HG03457 (cell line): ENCODE results near the gene SMARCA2.
A peak's percentile ranks its signal among the peaks of the same experiment; 100 is the strongest.

Experiments used
- ATAC-seq: cut with Tn5 transposase; IDR thresholded peaks from one replicate; pipeline ENCODE4 v1.9.1; 2021; ENCODE audit warnings: moderate number of reproducible peaks; ENCODE audit not compliant: unreplicated experiment

SMARCA2 gene

DNA sequence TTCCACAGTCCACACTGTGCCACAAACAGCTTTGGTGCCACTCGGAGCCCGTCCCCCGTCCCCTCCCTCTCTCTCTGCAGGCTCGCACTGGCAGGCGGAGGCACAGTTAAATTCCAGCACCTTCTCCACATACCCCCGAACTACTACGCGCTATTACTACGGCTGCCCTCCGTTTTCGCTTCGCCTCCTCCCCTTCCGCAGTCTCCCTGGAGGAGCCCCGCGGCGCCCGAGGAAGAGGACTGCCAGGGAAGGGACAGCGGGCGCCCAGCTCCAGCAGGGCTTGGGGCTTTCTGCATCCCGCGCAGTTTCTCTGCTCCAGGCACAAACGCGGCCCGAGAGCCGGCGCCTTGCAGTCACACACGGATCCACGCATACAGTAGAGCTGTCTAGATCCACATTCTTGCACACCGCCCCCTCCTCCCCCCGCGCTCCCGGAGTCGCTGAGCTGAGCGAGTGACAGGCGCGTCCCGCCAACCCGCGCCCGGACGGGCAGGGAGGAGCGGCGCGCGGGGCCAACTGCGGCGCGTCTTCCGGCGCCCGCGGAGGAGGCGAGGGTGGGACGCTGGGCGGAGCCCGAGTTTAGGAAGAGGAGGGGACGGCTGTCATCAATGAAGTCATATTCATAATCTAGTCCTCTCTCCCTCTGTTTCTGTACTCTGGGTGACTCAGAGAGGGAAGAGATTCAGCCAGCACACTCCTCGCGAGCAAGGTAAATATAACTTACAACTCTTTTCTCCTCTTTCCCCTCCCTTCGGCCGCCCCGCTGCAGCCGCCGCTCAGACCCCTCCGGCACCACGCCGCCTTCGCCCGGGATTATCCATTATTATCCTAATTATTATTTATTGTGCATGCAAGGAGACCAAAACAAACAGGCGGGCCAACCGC is at the start of gene SMARCA2:
TSS of gene SMARCA2 (plus strand) at position 652 of the 885 bp plus-strand sequence. CDS start 13,676 bp downstream, outside the sequence.
- peak; percentile 77 for ATAC-seq

DNA sequence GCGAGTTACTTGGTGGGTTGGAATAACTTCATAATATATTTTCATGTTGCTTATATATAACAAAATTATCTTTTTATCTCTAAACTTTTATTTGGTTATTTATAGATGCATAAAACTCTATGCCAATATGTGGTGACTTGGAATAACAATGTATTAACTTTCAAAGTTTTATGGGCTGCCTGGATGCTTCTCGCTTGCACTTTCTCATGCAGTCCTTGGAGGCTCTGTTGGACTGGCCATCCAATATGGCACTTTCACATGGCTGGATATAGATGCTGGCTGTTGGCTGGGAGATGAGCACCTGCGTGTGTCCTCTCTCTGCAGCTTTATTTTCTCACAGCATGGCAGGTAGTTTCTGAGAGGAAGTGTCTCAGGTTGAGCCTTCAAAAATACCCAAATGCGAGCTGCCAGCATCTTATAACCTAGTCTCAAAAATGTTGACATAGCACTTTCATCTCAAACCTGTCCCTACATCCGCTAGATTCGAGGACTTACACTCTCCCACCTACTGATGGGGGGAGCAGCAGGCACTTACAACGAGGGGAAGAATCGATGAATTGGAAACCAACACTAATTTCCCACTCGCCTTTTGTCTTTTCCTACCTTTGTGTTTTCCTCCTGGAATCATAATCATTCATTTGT is 48.3 kb upstream of the SMARCA2 start:
- ATAC-seq: no peak

DNA sequence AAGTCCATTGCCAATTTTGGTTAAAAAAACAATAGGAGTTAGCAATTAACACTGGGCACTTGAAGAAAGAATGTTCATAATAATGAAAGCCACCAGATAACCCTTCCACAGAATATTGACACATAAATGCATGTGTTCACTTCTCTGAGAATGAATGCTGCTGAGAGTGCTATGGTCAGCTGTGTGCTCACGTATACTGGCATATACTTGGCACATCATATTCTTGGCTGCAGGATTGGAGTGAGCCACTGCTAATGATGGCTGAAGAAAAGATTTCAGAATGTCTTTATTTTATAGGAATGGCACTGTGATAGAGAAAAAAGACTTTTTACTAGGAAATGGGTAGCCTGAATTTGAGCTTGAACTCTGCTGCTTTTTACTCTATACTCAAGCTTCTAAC is 46.0 kb upstream of the SMARCA2 start:
- ATAC-seq: no peak

DNA sequence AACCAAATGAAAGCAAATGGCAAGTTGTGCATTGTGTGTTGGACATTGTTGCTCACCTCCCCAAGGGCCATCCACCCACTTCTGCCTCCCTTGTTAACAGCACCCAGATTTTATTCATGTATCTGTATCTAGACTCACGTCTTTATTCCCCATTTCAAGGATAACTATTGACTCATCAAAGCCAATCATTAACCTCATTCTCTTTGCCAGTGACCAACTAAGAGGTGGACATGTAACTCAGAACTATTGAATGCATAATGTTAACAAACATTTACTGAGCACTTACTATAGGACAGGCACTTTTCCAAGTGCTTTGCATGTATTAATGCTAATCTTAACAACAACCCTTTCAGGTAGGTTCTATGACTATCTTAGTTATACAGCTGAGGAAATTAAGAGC is 45.2 kb upstream of the SMARCA2 start:
- ATAC-seq: no peak

DNA sequence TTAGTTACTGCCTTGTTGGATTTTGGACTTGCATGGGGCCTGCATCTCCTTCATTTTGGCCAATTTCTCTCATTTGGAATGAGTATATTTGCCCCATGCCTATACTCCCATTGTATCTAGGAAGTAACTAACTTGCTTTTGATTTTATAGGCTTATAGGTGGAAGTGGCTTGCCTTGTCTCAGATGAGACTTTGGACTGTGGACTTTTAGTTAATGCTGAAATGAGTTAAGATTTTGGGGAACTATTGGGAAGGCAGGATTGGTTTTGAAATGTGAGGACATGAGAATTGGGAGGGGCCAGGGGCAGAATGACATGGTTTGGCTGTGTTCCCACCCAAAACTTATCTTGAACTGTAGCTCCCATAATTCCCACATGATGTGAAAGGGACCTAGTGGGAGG is 42.5 kb upstream of the SMARCA2 start:
- ATAC-seq: no peak

DNA sequence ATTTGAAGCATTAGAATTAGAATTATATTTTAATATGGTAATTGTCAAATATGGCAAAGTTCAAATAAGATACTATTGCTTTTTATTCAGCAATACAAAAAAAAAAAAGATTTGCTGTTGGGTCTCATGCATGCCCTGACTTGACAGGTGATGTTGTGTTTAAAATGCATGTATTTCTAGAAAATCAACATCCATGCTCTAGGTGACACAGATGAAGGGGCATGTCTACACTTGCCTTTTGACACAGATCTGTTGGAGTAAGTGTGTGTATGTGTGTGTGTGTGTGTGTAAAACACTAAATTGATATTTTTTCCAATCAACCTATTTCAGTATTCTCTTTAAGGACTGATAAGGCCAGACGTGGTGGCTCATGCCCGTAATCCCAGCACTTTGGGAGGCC is 38.1 kb upstream of the SMARCA2 start:
- ATAC-seq: no peak

DNA sequence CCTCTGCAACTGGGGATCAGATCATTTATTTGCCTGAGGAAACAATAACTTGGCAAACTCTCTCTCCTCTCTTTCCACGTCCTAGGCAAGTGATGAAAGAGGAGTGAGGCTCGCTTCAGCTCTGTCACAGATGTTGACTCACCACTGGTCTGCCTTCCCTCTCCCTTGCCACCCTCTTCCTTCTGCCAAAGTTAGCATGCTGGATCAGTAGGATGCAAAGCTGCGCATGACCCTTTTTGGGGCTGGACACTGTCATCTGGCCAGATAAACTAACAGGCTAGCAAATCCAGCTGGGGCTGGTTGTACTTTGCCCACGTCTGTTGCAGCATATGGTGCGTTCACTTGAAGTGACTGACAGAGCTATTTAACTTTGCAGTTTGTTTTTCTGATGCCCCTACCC is 36.2 kb upstream of the SMARCA2 start:
- ATAC-seq: no peak

DNA sequence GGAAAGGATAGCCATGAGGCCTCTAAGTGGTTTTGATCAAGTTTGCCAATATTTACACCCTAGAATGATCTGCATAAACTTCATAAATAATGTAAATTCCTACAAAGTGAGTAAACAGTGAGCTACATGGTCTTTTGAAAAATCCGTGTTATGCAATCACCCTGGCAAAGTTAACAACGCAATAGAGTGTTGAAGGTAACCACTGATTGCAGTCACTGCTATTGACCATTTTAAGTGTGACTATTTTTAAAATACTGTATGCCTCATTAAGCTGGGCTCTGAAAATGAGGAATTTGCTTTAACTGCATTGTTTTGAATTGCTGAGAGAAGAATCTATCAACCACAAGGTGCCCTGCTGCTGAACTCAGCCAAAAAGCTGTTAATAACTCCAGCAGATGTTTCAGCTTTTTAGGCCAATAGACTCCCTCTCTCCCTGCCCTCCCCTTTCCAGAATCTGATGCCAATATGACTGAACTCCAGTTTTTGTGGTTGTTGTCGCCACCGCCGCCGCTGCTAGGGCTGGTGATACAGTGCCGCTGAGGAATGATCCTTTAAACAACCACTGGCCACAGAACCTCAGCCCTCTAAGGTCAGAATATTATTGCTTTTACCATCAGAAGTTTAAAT is 35.3 kb upstream of the SMARCA2 start:
- no peak for ATAC-seq

DNA sequence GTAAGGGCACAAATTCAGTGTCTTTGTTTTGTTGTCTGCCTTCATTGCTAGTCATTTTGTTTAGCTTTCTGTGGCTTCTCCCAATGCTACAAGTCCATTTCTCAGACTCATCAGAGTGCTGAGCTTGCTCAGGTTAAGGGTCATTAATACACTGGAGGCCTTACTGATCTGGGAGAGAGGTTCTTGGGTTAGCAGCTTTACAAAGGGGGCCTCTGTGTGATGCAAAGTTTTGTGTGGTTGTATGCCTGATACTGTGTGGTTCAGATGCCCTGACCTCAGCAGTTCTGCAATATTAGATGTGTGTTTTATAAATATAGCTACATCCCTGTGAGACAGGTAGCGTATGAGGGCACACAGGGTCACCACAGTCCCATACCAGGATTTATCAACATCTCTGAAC is 34.8 kb upstream of the SMARCA2 start:
- no peak for ATAC-seq

DNA sequence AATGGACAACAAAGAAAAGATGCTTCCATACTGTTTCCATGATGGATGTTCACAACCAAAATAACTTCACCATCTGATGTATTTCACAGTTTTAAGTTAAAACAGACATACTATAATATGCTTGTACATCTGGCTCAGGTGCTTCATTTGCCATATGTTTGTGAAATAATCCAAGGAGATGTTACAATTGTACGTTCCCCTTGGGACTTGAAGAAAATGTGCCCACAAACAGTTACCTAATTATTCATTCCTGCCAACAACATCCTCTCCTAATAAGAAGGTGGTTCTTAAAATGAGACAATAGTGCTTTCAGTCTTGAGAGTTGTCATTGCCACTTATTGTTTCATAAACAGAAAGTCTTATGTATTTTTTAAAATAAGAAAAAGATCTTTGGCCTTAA is 33.1 kb upstream of the SMARCA2 start:
- no peak for ATAC-seq

DNA sequence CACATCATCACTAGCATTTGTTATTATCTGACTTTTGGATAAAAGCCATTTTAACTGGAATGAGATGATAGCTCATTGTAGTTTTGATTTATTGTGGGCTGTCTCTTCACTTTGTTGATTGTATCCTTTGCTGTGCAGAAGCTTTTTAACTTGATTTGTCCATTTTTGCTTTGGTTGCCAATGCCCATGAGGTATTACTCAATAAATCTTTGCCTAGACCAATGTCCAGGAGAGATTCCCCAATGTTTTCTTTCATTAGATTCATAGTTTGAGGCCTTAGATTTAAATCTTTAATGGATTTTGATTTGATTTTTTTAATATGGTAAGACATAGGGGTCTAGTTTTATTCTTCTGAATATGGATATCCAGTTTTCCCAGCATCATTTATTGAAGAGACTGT is 28.8 kb upstream of the SMARCA2 start:
- ATAC-seq: no peak

DNA sequence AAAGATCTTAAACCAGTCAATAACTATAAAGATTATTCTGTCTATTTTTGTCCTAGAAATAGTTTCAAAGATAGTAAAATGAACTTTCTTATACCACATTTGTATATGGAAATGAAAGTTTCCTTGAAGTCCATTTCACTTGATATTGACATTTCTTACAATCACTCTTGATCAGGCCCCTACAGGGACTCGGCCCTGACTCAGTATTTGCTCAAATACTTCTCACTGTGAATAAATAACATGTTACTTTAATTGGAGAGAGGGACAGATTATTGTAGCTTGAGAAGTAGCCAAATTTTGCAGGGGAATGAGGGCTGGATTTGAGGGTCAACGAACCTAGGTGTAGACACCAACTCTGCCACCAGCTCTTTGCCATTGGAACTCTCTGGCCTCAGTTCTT is 25.6 kb upstream of the SMARCA2 start:
- ATAC-seq: no peak

DNA sequence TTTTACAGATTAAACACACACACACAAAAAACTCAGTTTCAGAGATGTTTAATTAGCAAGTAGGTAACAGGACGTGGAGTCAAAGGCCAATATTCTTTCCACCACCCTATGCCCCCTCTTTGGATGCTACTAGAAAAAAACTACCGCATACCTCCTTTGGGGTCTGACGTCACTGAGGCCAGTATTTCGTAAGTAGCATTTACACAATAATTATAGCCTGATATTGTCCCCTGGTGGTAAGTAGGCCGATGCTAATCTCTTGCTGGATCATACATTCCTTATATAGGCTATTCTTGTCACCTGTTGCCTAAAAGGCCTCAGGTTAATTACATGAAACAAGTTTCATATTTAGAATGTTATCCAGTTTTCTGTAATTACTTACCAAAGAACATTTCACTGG is 21.0 kb upstream of the SMARCA2 start:
- ATAC-seq: no peak

DNA sequence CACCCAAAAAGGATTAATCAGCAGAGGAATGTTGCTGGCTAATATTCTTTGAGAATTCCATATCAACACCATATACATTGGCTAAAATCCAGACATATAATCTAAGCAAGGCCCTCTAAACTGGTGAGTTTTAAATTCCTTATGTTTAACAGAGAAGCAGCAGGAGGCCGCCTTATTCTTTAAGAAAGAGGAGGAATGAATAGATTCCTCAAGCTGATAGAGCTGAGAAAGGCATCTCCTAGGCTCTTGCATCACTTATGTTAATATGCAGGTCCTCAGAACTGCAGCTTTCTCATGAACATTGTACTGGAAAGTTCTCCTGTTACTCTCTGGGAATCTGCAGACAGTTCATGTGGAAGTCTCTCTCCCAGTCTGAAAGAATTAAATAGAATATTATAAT is 20.1 kb upstream of the SMARCA2 start:
- ATAC-seq: no peak

DNA sequence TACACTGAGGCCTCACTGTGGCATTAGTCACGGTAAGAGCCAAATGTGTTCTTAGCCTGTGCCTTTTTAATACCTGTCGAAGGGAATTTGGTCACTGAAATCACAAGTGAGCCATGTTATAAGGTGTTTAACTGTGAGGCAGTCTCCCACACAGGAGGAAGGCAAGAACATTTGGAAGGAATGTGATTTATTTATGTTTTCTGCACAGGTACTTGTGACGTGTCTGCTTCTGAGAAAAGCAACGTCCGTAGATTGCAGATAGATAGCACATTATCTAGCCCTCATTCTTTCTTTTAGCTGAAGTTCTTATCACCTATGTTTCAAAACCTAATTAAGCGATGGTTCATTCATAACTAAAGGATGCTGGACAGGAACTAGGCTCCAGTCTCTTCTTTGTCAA is 19.0 kb upstream of the SMARCA2 start:
- no peak for ATAC-seq

DNA sequence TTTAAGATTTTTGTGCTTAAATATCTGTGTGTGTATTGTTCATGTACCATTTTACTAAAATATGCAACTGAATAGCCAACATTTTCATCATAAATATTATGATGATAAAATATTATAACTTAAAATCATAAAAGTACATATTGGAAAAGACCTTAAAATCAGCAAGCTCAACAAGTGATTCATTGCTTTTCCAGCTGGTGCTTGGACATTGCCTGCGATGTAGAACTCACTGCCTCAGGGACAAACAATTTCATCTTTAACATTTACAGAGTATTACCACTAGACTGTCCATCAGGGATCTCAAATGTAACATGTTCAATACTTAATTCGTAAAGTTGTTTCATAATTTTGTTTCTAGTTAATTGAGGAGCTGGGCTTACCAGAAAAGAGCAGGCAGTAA is 17.5 kb upstream of the SMARCA2 start:
- no peak for ATAC-seq

DNA sequence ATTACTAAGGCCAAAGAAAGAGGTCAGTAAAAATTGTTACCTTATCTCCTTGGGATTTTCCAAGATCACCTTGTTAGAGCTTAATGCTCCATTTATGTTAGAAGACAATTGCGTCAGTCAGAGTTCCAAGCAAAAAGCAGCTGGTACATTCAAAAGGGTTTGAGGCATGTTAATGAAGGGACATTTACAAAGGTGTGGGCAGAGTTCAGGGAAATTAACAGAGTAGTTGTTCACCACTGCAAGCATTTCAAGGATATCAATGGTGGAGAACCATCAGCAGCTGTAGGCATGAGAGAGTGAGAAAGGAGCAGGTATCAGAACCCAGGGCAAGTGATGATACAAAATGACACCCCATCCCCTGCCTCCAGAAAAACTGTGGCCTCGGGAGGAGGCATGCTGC is 17.0 kb upstream of the SMARCA2 start:
- no peak for ATAC-seq

DNA sequence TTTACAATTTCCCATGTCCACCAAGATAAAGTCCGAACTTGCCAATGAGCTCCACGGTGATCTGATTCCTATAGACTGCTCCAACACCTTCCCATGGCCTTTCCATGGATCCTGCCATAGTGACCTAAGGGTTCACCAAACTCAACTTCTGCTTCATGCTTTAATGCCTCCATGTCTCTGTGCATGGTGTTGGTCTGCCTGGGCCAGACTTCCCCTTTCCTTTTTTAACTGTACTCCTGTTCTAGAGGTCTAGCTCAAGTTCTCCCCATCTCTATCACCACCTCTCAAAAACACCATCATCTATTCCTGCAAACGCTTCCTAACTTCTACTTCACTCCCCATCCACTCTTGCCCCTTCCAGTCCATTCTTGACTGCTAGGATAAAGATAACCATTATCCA is 14.8 kb upstream of the SMARCA2 start:
- ATAC-seq: no peak

DNA sequence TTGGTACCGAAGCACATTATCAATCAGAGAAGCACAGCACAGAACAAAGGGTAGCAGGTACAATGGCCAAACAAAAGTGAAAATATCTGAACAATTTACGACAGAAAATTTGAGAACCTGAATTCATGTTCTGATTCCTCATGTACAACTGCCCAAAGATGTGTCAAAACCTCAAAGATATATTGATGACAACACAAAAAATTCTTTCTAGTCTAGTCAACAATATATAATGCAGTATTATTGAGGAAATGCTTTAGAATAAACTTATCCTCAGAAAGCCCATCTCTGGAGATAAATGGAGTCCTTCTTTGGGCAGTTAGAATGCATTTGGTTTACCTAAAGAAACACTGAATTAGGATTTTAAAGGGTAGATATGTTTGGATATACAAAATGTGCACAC is 6.8 kb upstream of the SMARCA2 start:
- ATAC-seq: no peak

DNA sequence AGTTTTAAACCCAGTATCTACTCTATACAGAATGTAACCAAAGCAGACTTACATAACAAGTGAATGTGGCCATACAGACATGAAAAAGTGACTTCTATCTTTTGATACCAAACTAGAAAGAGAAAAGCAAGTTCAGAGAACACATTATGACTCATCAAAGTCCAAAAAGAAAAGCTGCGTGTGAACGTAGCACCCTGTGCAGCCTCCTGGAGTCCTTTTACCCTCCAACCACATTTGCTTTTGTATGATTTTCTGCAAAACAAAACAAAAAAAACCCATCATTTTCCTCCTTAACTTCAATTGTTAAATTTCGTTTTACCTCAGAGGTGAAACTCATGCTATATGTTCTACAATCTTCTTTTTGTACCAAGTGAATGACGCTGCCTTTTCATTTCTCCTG is 2.8 kb upstream of the SMARCA2 start:
- ATAC-seq: no peak

DNA sequence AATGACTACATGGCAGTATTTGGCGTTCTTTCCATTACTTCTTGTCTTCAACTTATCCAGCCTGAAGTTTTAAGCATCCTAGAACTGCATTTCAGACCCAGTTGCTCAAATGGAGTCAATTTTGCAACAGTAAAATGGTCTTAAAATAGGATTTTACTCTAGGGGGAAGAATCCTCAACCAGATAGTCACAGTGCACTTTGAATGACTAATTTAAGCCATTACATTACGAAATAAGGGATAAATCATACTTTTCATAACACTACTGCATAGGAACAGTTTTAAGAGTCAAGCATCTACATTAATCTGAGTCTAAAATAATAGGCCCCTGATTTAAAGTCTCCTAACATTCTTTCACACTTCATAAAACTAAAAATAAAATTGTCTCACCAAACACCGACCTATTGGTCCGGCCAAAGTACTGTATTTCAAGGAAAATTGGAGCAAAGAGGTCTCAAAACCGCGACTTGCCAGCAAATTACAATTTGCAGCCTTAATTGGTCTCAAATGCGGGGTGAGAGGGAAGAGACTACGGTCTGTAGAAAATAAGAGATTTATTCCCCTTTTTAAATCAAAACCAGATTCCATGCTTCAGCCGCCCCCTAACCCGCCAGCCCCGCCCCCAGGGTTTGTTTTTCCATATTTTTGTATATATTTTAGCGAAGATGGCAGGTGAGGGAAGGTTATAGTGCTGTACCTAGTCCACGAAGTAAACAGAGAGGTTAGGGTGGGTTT is 1.2 kb upstream of the SMARCA2 start:
- no peak for ATAC-seq
